SKM-1 treated with dmso at 0.1 percent for 144 hours (cell line): ENCODE measurements around the gene GABRG3.

Experiments used
- DNase-seq: peaks from one replicate; lab custom pipeline; 2025; ENCODE audit not compliant: unreplicated experiment; lab: John Stamatoyannopoulos, UW

GABRG3 gene

GRCh38 chr15:27396996-27397395 lies 426.0 kb downstream of the GABRG3 start:
- DNase-seq = no peak

- no peak for DNase-seq
These were observed 427.7 kb downstream of the GABRG3 start for GRCh38 chr15:27398631-27399161.

- DNase-seq = no peak
These were observed 428.3 kb downstream of the GABRG3 start for GRCh38 chr15:27399241-27399640.

GRCh38 chr15:27401471-27401870 lies 430.5 kb downstream of the GABRG3 start:
- DNase-seq = no peak

GRCh38 chr15:27408428-27408827 lies 437.4 kb downstream of the GABRG3 start:
- DNase-seq = no peak

GRCh38 chr15:27410996-27411605 lies 440.1 kb downstream of the GABRG3 start:
- no peak for DNase-seq

GRCh38 chr15:27412415-27412814 lies 441.4 kb downstream of the GABRG3 start:
- no peak for DNase-seq

GRCh38 chr15:27414168-27414870 lies 443.3 kb downstream of the GABRG3 start:
- DNase-seq = no peak

GRCh38 chr15:27418726-27419125 lies 447.7 kb downstream of the GABRG3 start:
- DNase-seq = no peak

- no peak for DNase-seq
These were observed 452.0 kb downstream of the GABRG3 start for GRCh38 chr15:27422997-27423396.

GRCh38 chr15:27426805-27427204 lies 455.8 kb downstream of the GABRG3 start:
- no peak for DNase-seq

GRCh38 chr15:27427276-27427675 lies 456.3 kb downstream of the GABRG3 start:
- no peak for DNase-seq

GRCh38 chr15:27428151-27428550 lies 457.2 kb downstream of the GABRG3 start:
- no peak for DNase-seq

GRCh38 chr15:27429577-27429976 lies 458.6 kb downstream of the GABRG3 start:
- no peak for DNase-seq

GRCh38 chr15:27433604-27434003 lies 462.6 kb downstream of the GABRG3 start:
- DNase-seq = no peak

- no peak for DNase-seq
These were observed 467.7 kb downstream of the GABRG3 start for GRCh38 chr15:27438403-27439375.

GRCh38 chr15:27441120-27441519 lies 470.1 kb downstream of the GABRG3 start:
- no peak for DNase-seq

- DNase-seq = no peak
These were observed 477.3 kb downstream of the GABRG3 start for GRCh38 chr15:27448234-27448633.

GRCh38 chr15:27448986-27449385 lies 478.0 kb downstream of the GABRG3 start:
- DNase-seq = no peak

GRCh38 chr15:27449941-27450340 lies 479.0 kb downstream of the GABRG3 start:
- no peak for DNase-seq

- no peak for DNase-seq
These were observed 483.5 kb downstream of the GABRG3 start for GRCh38 chr15:27454281-27455075.
